T-helper 9 cell (primary cell): Measurements from ENCODE around the gene HOXD8.

ENCODE experiments used
- DNase-seq: peaks from one replicate; pipeline ENCODE4 v3.0.0-alpha.2; 2020

HOXD8 gene

DNA sequence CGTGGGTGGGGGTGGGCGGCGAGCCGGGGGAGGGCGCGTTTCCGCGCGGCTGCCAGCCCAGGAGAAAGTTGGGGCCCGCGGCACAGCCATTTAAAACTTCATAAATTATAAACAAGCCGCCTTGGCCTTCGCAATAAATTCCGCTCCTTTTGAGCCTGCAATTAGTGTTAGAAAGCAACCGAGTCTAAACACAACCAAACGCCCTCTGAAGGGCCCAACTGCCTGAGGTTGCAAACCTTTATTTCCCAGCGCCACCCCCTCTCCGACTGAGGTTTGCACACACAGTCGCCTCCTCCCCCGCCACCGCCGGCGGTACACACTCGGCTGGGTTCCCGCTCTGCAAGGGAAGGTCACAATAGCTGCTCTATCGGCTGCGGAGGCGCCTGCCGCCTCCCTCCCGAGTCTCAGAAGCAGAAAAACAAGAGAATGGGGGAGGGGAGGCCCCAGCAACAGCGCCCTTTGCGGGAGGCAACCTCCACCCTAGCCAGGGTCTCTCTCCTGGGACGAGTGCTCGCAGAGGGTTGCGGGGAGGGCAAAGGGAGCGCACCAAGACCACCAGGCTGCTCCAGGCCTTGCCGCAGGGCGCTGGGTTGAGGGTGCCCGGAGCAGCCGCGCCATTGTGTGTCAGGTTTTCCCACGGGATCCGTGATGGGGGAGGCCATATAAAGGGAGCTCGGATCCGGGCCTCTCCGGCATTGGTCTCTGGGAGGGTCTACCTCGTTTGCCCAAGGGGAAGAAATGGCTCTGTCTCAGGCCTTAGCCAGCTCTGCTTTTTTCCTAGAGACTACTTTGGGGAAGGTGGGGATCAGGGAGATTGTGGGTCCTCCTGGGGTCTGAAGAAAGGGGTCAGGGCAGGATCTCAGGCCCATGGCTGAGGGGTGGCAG lies 45.6 kb downstream of the HOXD8 start:
- no peak for DNase-seq

DNA sequence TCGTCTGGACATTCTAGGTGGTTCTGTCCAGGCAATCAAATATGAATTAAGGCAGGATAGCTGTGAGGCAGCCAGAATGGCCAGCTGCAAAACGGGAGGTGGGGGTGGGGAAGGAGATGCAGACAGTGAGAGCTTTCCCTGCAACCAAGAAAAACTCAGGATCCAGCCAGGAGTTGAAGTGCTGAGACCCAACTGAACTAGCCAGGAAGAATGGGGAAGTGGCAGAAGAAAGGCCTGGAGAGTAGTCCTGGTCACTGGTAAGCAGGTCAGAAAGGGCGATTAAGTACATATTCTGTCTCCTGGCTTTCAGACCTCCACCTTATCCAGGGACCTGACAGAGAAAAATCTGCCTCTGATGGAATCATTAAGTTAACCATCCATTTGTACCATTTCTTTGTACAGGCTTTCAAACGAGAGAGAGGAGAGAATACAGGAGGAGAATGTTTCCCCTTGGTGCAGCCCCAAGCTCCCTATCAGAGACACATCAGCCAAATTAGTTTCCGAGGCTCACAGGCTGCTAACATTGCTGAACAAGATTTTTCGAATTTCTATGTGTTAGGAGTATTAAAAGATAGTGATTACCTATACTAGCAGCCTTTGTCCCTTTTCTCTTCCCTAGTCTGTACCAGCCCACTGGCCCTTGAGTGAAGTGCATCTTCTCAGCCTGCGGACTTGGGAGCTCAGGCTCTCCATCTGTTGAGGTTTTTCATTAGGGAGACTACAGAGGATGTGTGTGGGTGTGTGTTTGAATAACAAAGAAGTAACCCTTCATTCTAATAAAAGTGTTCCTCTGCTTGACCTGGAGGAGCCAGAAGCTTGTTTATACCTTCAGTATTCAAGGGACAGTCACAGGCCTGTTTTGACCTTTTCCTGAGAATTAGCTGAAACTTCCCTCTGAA lies 46.5 kb downstream of the HOXD8 start:
- no peak for DNase-seq

DNA sequence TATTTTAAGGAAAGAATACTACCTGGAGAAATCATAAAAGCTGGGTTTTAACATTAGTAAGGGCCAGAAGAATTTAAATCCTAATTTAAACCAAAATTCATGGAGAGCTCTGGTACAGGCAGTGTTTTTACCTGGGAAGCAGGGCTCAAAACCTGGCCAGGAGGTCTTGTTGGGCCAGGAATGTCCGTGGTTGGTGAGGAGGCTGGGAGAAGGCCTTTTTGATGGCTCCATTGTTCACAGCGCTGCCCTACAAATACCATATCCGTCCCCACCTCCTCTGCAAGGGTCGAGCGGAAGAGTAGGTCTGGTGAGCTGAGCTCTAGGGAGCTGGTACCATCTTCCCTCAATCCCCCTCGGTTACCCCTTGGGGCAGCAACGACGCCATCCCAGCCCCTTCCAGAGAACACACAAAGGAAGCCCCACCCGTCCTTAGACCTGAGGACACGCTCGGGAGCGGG lies 48.1 kb downstream of the HOXD8 start:
- no peak for DNase-seq

DNA sequence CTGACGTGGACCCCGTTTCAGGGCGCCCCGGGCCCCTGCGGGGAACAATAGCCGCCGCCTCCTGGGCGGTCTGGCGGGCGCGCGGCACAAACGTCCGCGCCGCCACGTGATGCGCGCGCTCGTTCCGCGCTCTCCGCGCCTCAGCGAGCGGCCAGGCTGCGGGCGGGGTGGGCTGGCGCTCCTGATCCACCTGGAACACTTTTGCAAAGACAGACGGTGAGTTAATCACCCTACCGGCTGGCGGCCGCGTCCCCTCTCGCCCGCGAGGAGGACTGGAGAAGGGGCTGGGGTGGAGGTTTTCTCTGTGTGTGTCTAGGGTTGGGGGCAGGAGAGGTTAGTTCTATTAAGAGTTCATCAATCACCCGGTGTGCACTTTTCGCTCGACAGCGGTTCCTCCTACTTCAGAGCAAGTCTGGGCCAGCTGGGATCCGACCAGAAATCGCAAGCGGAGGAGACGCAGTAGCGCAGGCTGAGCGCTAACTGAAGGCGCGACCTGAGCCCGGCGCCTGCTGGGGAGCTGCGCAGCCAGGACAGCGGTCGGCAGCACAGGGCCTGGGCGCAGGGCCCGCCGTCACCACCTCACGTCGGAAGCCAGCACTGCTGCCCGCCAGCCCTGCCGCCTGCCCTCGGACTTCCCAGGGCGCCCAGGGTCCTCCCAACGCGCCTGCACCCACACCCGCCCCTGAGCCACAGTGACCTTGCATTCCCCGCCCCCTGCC lies 48.7 kb downstream of the HOXD8 start:
- DNase-seq, result no peak

DNA sequence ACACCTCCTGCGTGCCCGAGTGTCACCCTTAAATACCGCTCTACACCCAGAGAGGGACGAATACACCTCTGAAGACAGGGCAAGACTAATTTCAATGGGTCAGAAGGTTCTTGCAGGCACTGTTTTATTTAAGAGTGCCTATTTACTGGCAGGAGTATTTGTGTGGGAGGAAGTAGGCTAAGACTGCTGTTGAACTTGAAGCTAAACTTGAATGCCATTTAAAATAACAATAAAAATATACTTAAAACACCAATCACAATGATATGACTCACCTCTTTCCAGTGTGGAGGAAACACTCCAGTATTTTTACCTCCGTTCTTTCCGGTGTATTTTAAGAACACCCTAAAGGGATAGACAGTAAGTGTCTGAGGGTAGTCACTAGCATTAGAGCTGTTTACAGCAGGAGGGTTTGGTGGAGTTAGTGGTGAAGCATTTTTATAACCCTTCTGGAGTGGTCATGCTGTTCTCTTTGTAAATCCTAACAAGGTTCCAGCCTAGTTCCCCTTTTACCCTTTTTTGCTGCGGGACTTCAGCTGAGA lies 49.3 kb downstream of the HOXD8 start:
- DNase-seq, result no peak

DNA sequence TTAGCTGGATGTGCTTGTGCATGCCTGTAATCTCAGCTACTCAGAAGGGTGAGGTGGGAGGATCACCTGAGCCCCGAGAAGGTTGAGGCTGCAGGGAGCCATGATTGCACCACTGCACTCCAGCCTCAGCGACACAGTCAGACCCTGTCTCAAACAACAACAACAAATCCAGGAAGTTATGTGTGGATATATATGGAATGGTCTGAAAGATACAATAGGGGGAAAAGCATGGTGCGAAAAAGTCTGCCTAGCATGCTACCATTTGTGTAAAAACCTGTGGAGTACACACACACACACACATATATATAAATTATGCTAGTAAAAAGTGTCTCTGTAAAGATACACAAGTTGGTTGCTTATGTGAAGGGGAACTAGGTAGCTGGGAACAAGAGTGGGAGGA lies 52.0 kb downstream of the HOXD8 start:
- no peak for DNase-seq
